HG03520 (cell line): ENCODE measurements around the gene OR5L2.
"Not testable (repeated sequence)": the region's sequence is repeated elsewhere in the genome, so short reads cannot be mapped to it uniquely, and the experiment has no call there.

Experiments used
- ATAC-seq: cut with Tn5 transposase; IDR thresholded peaks from one replicate; pipeline ENCODE4 v1.9.1; 2021; ENCODE audit warnings: mild to moderate bottlenecking, moderate library complexity; ENCODE audit not compliant: unreplicated experiment

Gene OR5L2

GRCh38 chr11:55826919-55827318 lies at the start of gene OR5L2:
TSS of gene OR5L2 (plus strand) at chr11:55827219. CDS start at chr11:55827219, 0 bp downstream.
- no peak for ATAC-seq

- no peak for ATAC-seq
Observed at GRCh38 chr11:55791606-55792005, 35.4 kb upstream of the OR5L2 start.

- ATAC-seq, result no peak
Observed at GRCh38 chr11:55793321-55793720, 33.7 kb upstream of the OR5L2 start.

- ATAC-seq, result no peak
Observed at GRCh38 chr11:55795256-55795655, 31.8 kb upstream of the OR5L2 start, which contains the start of gene OR5D14. TSS of gene OR5D14 (plus strand) at chr11:55795556. CDS start at chr11:55795556, 0 bp downstream.

- ATAC-seq, result no peak
Observed at GRCh38 chr11:55806248-55806647, 20.8 kb upstream of the OR5L2 start.

GRCh38 chr11:55811067-55811466 lies 16.0 kb upstream of the OR5L2 start, which contains the start of gene OR5L1:
TSS of gene OR5L1 (plus strand) at chr11:55811367. CDS start at chr11:55811467, 100 bp downstream.
- ATAC-seq, result no peak

- no peak for ATAC-seq
Observed at GRCh38 chr11:55819330-55819729, 7.7 kb upstream of the OR5L2 start, which contains the start of gene OR5D18. TSS of gene OR5D18 (plus strand) at chr11:55819630. CDS start at chr11:55819630, 0 bp downstream.

- ATAC-seq, result no peak
Observed at GRCh38 chr11:55838452-55838851, 11.4 kb downstream of the OR5L2 start, which contains the start of gene OR5D16. TSS of gene OR5D16 (plus strand) at chr11:55838752. CDS start at chr11:55838752, 0 bp downstream.

GRCh38 chr11:55847453-55847852 lies 20.4 kb downstream of the OR5L2 start:
- ATAC-seq, result no peak

- ATAC-seq, result no peak
Observed at GRCh38 chr11:55849037-55849436, 22.0 kb downstream of the OR5L2 start.

- ATAC-seq, result no peak
Observed at GRCh38 chr11:55852141-55852540, 25.1 kb downstream of the OR5L2 start.

GRCh38 chr11:55854704-55855103 lies 27.7 kb downstream of the OR5L2 start:
- ATAC-seq, result peak; percentile 64

GRCh38 chr11:55867354-55867753 lies 40.3 kb downstream of the OR5L2 start:
- not testable (repeated sequence) for ATAC-seq

GRCh38 chr11:55872731-55873130 lies 45.7 kb downstream of the OR5L2 start:
- not testable (repeated sequence) for ATAC-seq

- ATAC-seq, result not testable (repeated sequence)
Observed at GRCh38 chr11:55873146-55873545, 46.1 kb downstream of the OR5L2 start.
